ENCODE results near the gene NSD2.

Gene NSD2

GRCh38 chr4:2008921-2009650 is 137.9 kb downstream of the NSD2 start, which contains the start of gene NELFA (continued):
- TF ChIP-seq ZNF404 (tag by site-specific recombination; IDR thresholded peaks at IDR 0.05), result no peak
- TF ChIP-seq ZNF266 (tag by site-specific recombination; IDR thresholded peaks at IDR 0.05; ENCODE audit: low read depth), result no peak
- no peak for TF ChIP-seq ZNF366 (tag by site-specific recombination; conservative IDR thresholded peaks at IDR 0.05)
- TF ChIP-seq ZSCAN18 (tag by site-specific recombination; IDR thresholded peaks at IDR 0.05), result no peak
- no peak for TF ChIP-seq ZNF239 (tag by site-specific recombination; IDR thresholded peaks at IDR 0.05)
- TF ChIP-seq ZNF544 (tag by site-specific recombination; IDR thresholded peaks at IDR 0.05), result no peak
- no peak for TF ChIP-seq GLI2 (tag by site-specific recombination; IDR thresholded peaks at IDR 0.05; ENCODE audit: borderline replicate concordance, low read depth)
- no peak for TF ChIP-seq ZNF488 (tag by site-specific recombination; IDR thresholded peaks at IDR 0.05)
- no peak for TF ChIP-seq ZNF274 (IDR thresholded peaks at IDR 0.05; ENCODE audit: low read length)
- no peak for TF ChIP-seq ZNF274 (tag by site-specific recombination; IDR thresholded peaks at IDR 0.05; ENCODE audit: borderline replicate concordance)
- TF ChIP-seq ZNF426 (tag by site-specific recombination; IDR thresholded peaks at IDR 0.05), result no peak
- TF ChIP-seq ZNF596 (tag by site-specific recombination; IDR thresholded peaks at IDR 0.05), result peak; percentile 68; the same call in 1 of the 2 replicates
- TF ChIP-seq ZFP41 (tag by site-specific recombination; IDR thresholded peaks at IDR 0.05; ENCODE audit: borderline replicate concordance), result no peak
- TF ChIP-seq ZNF157 (tag by site-specific recombination; IDR thresholded peaks at IDR 0.05), result no peak
- no peak for TF ChIP-seq SALL2 (tag by site-specific recombination; IDR thresholded peaks at IDR 0.05; ENCODE audit: borderline replicate concordance)
- peak; percentile 20; the same call in 1 of the 2 replicates for TF ChIP-seq SCRT2 (tag by site-specific recombination; IDR thresholded peaks at IDR 0.05)
- no peak for TF ChIP-seq ZNF169 (tag by site-specific recombination; IDR thresholded peaks at IDR 0.05)
- no peak for TF ChIP-seq ZNF623 (tag by site-specific recombination; IDR thresholded peaks at IDR 0.05)
- TF ChIP-seq ZNF621 (tag by site-specific recombination; IDR thresholded peaks at IDR 0.05), result no peak
- TF ChIP-seq BCL6B (tag by site-specific recombination; IDR thresholded peaks at IDR 0.05), result no peak
- TF ChIP-seq PRDM4 (tag by site-specific recombination; IDR thresholded peaks at IDR 0.05), result peak; percentile 28; the same call in 1 of the 2 replicates
- peak; percentile 23; the same call in 1 of the 2 replicates for TF ChIP-seq ZNF449 (tag by site-specific recombination; IDR thresholded peaks at IDR 0.05)
- TF ChIP-seq ZNF2 (tag by site-specific recombination; IDR thresholded peaks at IDR 0.05), result no peak
- TF ChIP-seq ZBTB7A (tag by site-specific recombination; IDR thresholded peaks at IDR 0.05; ENCODE audit: low read depth), result no peak
- no peak for TF ChIP-seq HOXD13 (CRISPR knock-in tag; IDR thresholded peaks at IDR 0.05; ENCODE audit: borderline replicate concordance)
- no peak for TF ChIP-seq ZNF138 (tag by site-specific recombination; IDR thresholded peaks at IDR 0.05; ENCODE audit: borderline replicate concordance)
- no peak for TF ChIP-seq ZNF580 (tag by site-specific recombination; IDR thresholded peaks at IDR 0.05)
- TF ChIP-seq YY1 (tag by site-specific recombination; IDR thresholded peaks at IDR 0.05), result peak; percentile 100
- peak; percentile 64; the same call in 1 of the 2 replicates for TF ChIP-seq KLF16 (tag by site-specific recombination; IDR thresholded peaks at IDR 0.05)
- peak; percentile 41 for TF ChIP-seq ZXDB (tag by site-specific recombination; IDR thresholded peaks at IDR 0.05)
- TF ChIP-seq ZNF560 (tag by site-specific recombination; IDR thresholded peaks at IDR 0.05; ENCODE audit: borderline replicate concordance), result no peak
- TF ChIP-seq ZNF548 (tag by site-specific recombination; IDR thresholded peaks at IDR 0.05), result no peak
- peak; percentile 87 for TF ChIP-seq ZSCAN30 (tag by site-specific recombination; IDR thresholded peaks at IDR 0.05)
- peak; percentile 78 for TF ChIP-seq GLIS1 (tag by site-specific recombination; IDR thresholded peaks at IDR 0.05)
